Osteoblast (primary cell): Measurements from ENCODE around the gene GAK. TPM values are rescaled to one million over a fixed set of nuclear protein-coding genes. Genes with fewer than 3 reads are reported as not detected.

Experiments used
- DNase-seq: peaks from one replicate; pipeline ENCODE4 v3.0.0; 2011; ENCODE audit warnings: low spot score, mixed read lengths; ENCODE audit not compliant: insufficient read length; ENCODE audit errors: missing footprints
- H2AFZ ChIP-seq: 2 replicates; pipeline ENCODE4 v1.6.0; 2011; ENCODE audit warnings: mild to moderate bottlenecking, low read length
- H3K27ac ChIP-seq: 2 replicates; pipeline ENCODE4 v1.5.1; 2011; ENCODE audit warnings: mild to moderate bottlenecking, low read depth, low read length, moderate library complexity
- H3K27me3 ChIP-seq: 2 replicates; pipeline ENCODE4 v1.6.0; 2012; ENCODE audit warnings: mild to moderate bottlenecking, control low read depth, inconsistent platforms, low read length, moderate library complexity; ENCODE audit not compliant: insufficient read depth
- H3K36me3 ChIP-seq: 2 replicates; pipeline ENCODE4 v1.5.1; 2011; ENCODE audit warnings: mild to moderate bottlenecking, low read length, control low read depth, moderate library complexity; ENCODE audit not compliant: insufficient read depth
- H3K4me1 ChIP-seq: 2 replicates; pipeline ENCODE4 v1.5.1; 2011; ENCODE audit warnings: mild to moderate bottlenecking, low read length, control low read depth, moderate library complexity; ENCODE audit not compliant: insufficient read depth
- H3K4me2 ChIP-seq: 2 replicates; pipeline ENCODE4 v1.6.0; 2011; ENCODE audit warnings: mild to moderate bottlenecking, low read length; ENCODE audit not compliant: insufficient read depth
- H3K4me3 ChIP-seq: fragments of 200-600 bp; sonication (generic); 3 replicates; pipeline ENCODE4 v1.5.1; 2012; ENCODE audit warnings: mild to moderate bottlenecking, low read length, inconsistent platforms; ENCODE audit not compliant: insufficient read depth
- H3K79me2 ChIP-seq: 2 replicates; pipeline ENCODE4 v1.6.0; 2012; ENCODE audit warnings: mild to moderate bottlenecking, low read length, control low read depth, inconsistent platforms; ENCODE audit not compliant: insufficient read depth
- H3K9me3 ChIP-seq: 2 replicates; pipeline ENCODE4 v1.5.1; 2011; ENCODE audit warnings: low read depth, low read length, control low read depth
- H4K20me1 ChIP-seq: 2 replicates; pipeline ENCODE4 v1.6.0; 2012; ENCODE audit warnings: mild to moderate bottlenecking, low read length, control low read depth; ENCODE audit not compliant: insufficient read depth
- CTCF ChIP-seq: IDR thresholded peaks from 2 replicates; pipeline ENCODE4 v1.5.1; 2011; ENCODE audit warnings: mild to moderate bottlenecking, low read depth, low read length, moderate library complexity; ENCODE audit errors: extremely low read depth
- total RNA-seq: library from RNA; depleted of rRNA; stranded (reverse); fragments of >200 nt; gene quantifications from 2 replicates; pipeline ENCODE4 v1.2.3, GENCODE V29; 2012

The GAK gene
- total RNA-seq, 1 donor, result 48.9 TPM

- H3K4me3 ChIP-seq, result no peak overlapping the region
- H3K4me1 ChIP-seq, result no peaks in the 10 kb centered on the region
- DNase-seq, result peak; percentile 68
- H3K9me3 ChIP-seq, result no peaks in the 10 kb centered on the region
- H3K27ac ChIP-seq, result no peak overlapping the region
- H4K20me1 ChIP-seq, result peaks cover 7% of the 10 kb centered on the region
- H3K79me2 ChIP-seq, result no peaks in the 10 kb centered on the region
- TF ChIP-seq CTCF, result no peak
- no peaks in the 10 kb centered on the region for H3K27me3 ChIP-seq
- peaks cover 3% of the 10 kb centered on the region for H3K36me3 ChIP-seq
- H3K4me2 ChIP-seq, result no peak overlapping the region
- H2AFZ ChIP-seq, result no peak overlapping the region
These were observed 20.9 kb upstream of the GAK start for GRCh38 chr4:952881-953573.

GRCh38 chr4:951594-952468, 19.7 kb upstream of the GAK start:
- H2AFZ ChIP-seq, result no peak overlapping the region
- H3K36me3 ChIP-seq, result no peaks in the 10 kb centered on the region
- H3K4me3 ChIP-seq, result no peak overlapping the region
- no peaks in the 10 kb centered on the region for H3K4me1 ChIP-seq
- no peak overlapping the region for H3K4me2 ChIP-seq
- no peaks in the 10 kb centered on the region for H3K27me3 ChIP-seq
- H3K27ac ChIP-seq, result no peak overlapping the region
- DNase-seq, result peak; percentile 46
- H3K9me3 ChIP-seq, result no peaks in the 10 kb centered on the region
- H3K79me2 ChIP-seq, result no peaks in the 10 kb centered on the region
- no peak for TF ChIP-seq CTCF
- peaks cover 7% of the 10 kb centered on the region for H4K20me1 ChIP-seq

- no peaks in the 10 kb centered on the region for H3K4me1 ChIP-seq
- H3K79me2 ChIP-seq, result no peaks in the 10 kb centered on the region
- no peak overlapping the region for H3K27ac ChIP-seq
- no peaks in the 10 kb centered on the region for H3K36me3 ChIP-seq
- peaks cover 7% of the 10 kb centered on the region for H4K20me1 ChIP-seq
- DNase-seq, result peak; percentile 75
- H3K9me3 ChIP-seq, result no peaks in the 10 kb centered on the region
- H2AFZ ChIP-seq, result no peak overlapping the region
- H3K27me3 ChIP-seq, result no peaks in the 10 kb centered on the region
- no peak overlapping the region for H3K4me3 ChIP-seq
- TF ChIP-seq CTCF, result no peak
- H3K4me2 ChIP-seq, result no peak overlapping the region
These were observed 19.1 kb upstream of the GAK start for GRCh38 chr4:951186-951585.
